Measurements from ENCODE around the gene UCHL1. TPM values are rescaled to one million over a fixed set of nuclear protein-coding genes. Genes with fewer than 3 reads are reported as not detected.

UCHL1 gene
- total and polyA plus RNA-seq, 2 of the 13 experiments (the other 11 are each of a cell fraction or from before 2014, with no cell fraction given): not detected

DNA sequence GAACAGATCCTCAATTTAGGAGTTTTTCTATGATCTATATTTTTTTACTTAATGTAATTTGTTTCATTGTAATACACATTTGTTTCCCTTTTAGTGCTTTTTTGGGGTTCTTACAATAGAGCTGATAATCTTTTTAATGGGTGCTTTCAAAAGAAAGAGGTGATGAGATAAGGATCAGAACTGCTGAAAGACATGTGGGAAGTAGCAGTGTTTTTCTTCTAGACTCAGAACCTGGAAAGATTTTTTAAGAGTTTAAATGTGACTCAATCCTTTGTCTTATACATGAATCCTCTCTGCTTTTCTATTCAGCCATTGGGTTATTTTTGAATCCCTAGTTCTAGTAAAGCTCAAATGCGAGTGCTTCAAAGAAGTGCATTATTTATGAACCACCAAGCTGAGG lies 25.6 kb downstream of the UCHL1 start:
- H3K9me3 ChIP-seq (ENCODE audit: low read length): no peaks in the 10 kb centered on the region
- no peaks in the 10 kb centered on the region for H4K20me1 ChIP-seq (ENCODE audit: insufficient read depth, low read length)
- 3% methylated on average over 1 of the region's 1 CpG for WGBS (ENCODE audit: low lambda C conversion rate)
- no peaks in the 10 kb centered on the region for H3K36me3 ChIP-seq (replicated peaks in 1 of 2; ENCODE audit: control insufficient read depth in 1 of 2, insufficient read depth in 2 of 2, low read length in 2 of 2)
- no peak for FAIRE-seq
- no peaks in the 10 kb centered on the region; a peak in 1 of 5 replicates for H3K27me3 ChIP-seq (ENCODE audit: control insufficient read depth in 1 of 2, insufficient read depth in 2 of 2, low read length in 2 of 2)
- no peak for ATAC-seq
- H2AFZ ChIP-seq (ENCODE audit: low read length): no peak overlapping the region
- no TSS peak for BruUV-seq (replicated peaks)
- no peaks in the 10 kb centered on the region for H3K79me2 ChIP-seq (ENCODE audit: insufficient read depth, low read length)
- no peak for TF ChIP-seq WIZ (CRISPR knock-in tag; IDR thresholded peaks at IDR 0.05)
- TF ChIP-seq ZBTB7A (CRISPR knock-in tag; IDR thresholded peaks at IDR 0.05): no peak
- TF ChIP-seq SMC3 (IDR thresholded peaks at IDR 0.05; ENCODE audit: low read length): no peak
- TF ChIP-seq, protein P1, sequence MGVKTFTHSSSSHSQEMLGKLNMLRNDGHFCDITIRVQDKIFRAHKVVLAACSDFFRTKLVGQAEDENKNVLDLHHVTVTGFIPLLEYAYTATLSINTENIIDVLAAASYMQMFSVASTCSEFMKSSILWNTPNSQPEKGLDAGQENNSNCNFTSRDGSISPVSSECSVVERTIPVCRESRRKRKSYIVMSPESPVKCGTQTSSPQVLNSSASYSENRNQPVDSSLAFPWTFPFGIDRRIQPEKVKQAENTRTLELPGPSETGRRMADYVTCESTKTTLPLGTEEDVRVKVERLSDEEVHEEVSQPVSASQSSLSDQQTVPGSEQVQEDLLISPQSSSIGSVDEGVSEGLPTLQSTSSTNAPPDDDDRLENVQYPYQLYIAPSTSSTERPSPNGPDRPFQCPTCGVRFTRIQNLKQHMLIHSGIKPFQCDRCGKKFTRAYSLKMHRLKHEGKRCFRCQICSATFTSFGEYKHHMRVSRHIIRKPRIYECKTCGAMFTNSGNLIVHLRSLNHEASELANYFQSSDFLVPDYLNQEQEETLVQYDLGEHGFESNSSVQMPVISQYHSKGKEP (CRISPR knock-in tag; IDR thresholded peaks at IDR 0.05): no peak
- TF ChIP-seq, protein P2, sequence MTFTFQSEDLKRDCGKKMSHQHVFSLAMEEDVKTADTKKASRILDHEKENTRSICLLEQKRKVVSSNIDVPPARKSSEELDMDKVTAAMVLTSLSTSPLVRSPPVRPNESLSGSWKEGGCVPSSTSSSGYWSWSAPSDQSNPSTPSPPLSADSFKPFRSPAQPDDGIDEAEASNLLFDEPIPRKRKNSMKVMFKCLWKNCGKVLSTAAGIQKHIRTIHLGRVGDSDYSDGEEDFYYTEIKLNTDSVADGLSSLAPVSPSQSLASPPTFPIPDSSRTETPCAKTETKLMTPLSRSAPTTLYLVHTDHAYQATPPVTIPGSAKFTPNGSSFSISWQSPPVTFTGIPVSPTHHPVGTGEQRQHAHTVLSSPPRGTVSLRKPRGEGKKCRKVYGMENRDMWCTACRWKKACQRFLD (CRISPR knock-in tag; IDR thresholded peaks at IDR 0.05; ENCODE audit: borderline replicate concordance): no peak
- no peak for TF ChIP-seq ZNF180 (CRISPR knock-in tag; IDR thresholded peaks at IDR 0.05; ENCODE audit: borderline replicate concordance, low read depth)
- TF ChIP-seq SMARCE1 (IDR thresholded peaks at IDR 0.05; ENCODE audit: borderline replicate concordance): no peak
- no peak for TF ChIP-seq TARDBP (CRISPR knock-in tag; IDR thresholded peaks at IDR 0.05)
- no peak for TF ChIP-seq THYN1 (CRISPR knock-in tag; IDR thresholded peaks at IDR 0.05; ENCODE audit: borderline replicate concordance, low read depth)
- TF ChIP-seq MEIS1 (CRISPR knock-in tag; IDR thresholded peaks at IDR 0.05; ENCODE audit: borderline replicate concordance): no peak
- no peak for TF ChIP-seq SOX13 (IDR thresholded peaks at IDR 0.05)
- TF ChIP-seq SOX13 (CRISPR knock-in tag; conservative IDR thresholded peaks at IDR 0.05 in 1 of 2, IDR thresholded peaks at IDR 0.05 in 1 of 2): no peak
- TF ChIP-seq SRSF1 (optimal IDR thresholded peaks at IDR 0.05; ENCODE audit: low read depth, low read length): no peak
- TF ChIP-seq MLLT10 (CRISPR knock-in tag; IDR thresholded peaks at IDR 0.05): no peak
- no peak for TF ChIP-seq ZFY (CRISPR knock-in tag; IDR thresholded peaks at IDR 0.05)
- no peak for TF ChIP-seq RFX3 (CRISPR knock-in tag; IDR thresholded peaks at IDR 0.05)
- TF ChIP-seq BCL6 (CRISPR knock-in tag; IDR thresholded peaks at IDR 0.05): no peak
- TF ChIP-seq ZNF10 (CRISPR knock-in tag; IDR thresholded peaks at IDR 0.05; ENCODE audit: borderline replicate concordance, low read depth): no peak
- TF ChIP-seq ZNF644 (CRISPR knock-in tag; IDR thresholded peaks at IDR 0.05; ENCODE audit: low read depth): no peak
- no peak for TF ChIP-seq ZNF33B (CRISPR knock-in tag; IDR thresholded peaks at IDR 0.05)
- no peak for TF ChIP-seq ZSCAN20 (CRISPR knock-in tag; IDR thresholded peaks at IDR 0.05; ENCODE audit: borderline replicate concordance)
- no peak overlapping the region for H3K27ac ChIP-seq (ENCODE audit: extremely low read length, insufficient read depth, low read length)
- in situ Hi-C loops (cut with HindIII; ENCODE audit: extremely low pct_ligation_motif_present, low pct_unique_long_range_greater_than_20kb) (no loop called here), intact Hi-C loops (cut with micrococcal nuclease; ENCODE audit: unreplicated experiment) (loop anchor here (5.0 kb wide), 1 partner anchor 465 kb away; the partner anchor contains the start of gene PHOX2B)
- H3K4me3 ChIP-seq (replicated peaks in 1 of 3; ENCODE audit: insufficient read depth in 1 of 3, low read depth in 2 of 3, low read length in 3 of 3): no peak overlapping the region
- no peak for DNase-seq (ENCODE audit: low spot score)
- H3K4me1 ChIP-seq (ENCODE audit: insufficient read depth, low read length): no peaks in the 10 kb centered on the region
- no peak overlapping the region for H3K9ac ChIP-seq (ENCODE audit: insufficient read depth, low read depth, low read length)
- no peak overlapping the region for H3K4me2 ChIP-seq (ENCODE audit: low read depth, low read length)
- ChIA-PET POLR2A (no interaction called here), CTCF (ENCODE audit: low intra/inter-chr PET ratio, low total read pairs) (interaction anchor here (2.6 kb wide), 1 partner anchor 379 kb away, joined by 38 read pairs; no protein-coding TSS in a partner anchor)
